GM19043 (cell line): Measurements from ENCODE around the gene SHC3.

Experiments used
- ATAC-seq: cut with Tn5 transposase; IDR thresholded peaks from one replicate; pipeline ENCODE4 v1.9.1; 2021; ENCODE audit warnings: low read depth; ENCODE audit not compliant: unreplicated experiment

SHC3 gene

GRCh38 chr9:89161221-89161620 is 17.4 kb downstream of the SHC3 start:
- no peak for ATAC-seq

- no peak for ATAC-seq
Measured at GRCh38 chr9:89160806-89161205, 17.8 kb downstream of the SHC3 start.

- ATAC-seq, result no peak
Measured at GRCh38 chr9:89154651-89155336, 23.8 kb downstream of the SHC3 start.

GRCh38 chr9:89154218-89154617 is 24.4 kb downstream of the SHC3 start:
- ATAC-seq, result no peak

- no peak for ATAC-seq
Measured at GRCh38 chr9:89153232-89154017, 25.2 kb downstream of the SHC3 start.

GRCh38 chr9:89149726-89150125 is 28.9 kb downstream of the SHC3 start:
- no peak for ATAC-seq

GRCh38 chr9:89145097-89145496 is 33.5 kb downstream of the SHC3 start:
- no peak for ATAC-seq

GRCh38 chr9:89144238-89144637 is 34.4 kb downstream of the SHC3 start:
- ATAC-seq, result no peak

GRCh38 chr9:89143266-89143665 is 35.4 kb downstream of the SHC3 start:
- ATAC-seq, result no peak

- ATAC-seq, result no peak
Measured at GRCh38 chr9:89139455-89139854, 39.2 kb downstream of the SHC3 start.

- no peak for ATAC-seq
Measured at GRCh38 chr9:89138463-89139390, 39.9 kb downstream of the SHC3 start.

GRCh38 chr9:89137542-89138462 is 40.8 kb downstream of the SHC3 start:
- ATAC-seq, result no peak

- no peak for ATAC-seq
Measured at GRCh38 chr9:89135591-89136166, 42.9 kb downstream of the SHC3 start.

- ATAC-seq, result no peak
Measured at GRCh38 chr9:89134709-89135108, 43.9 kb downstream of the SHC3 start.

GRCh38 chr9:89122949-89123348 is 55.7 kb downstream of the SHC3 start:
- no peak for ATAC-seq

GRCh38 chr9:89120704-89121103 is 57.9 kb downstream of the SHC3 start:
- no peak for ATAC-seq

- ATAC-seq, result no peak
Measured at GRCh38 chr9:89116805-89117192, 61.8 kb downstream of the SHC3 start.

- ATAC-seq, result no peak
Measured at GRCh38 chr9:89116064-89116804, 62.4 kb downstream of the SHC3 start.

- no peak for ATAC-seq
Measured at GRCh38 chr9:89115426-89115825, 63.2 kb downstream of the SHC3 start.
